ENCODE data around the gene MASP2.
"Not testable (repeated sequence)": the region's sequence is repeated elsewhere in the genome, so short reads cannot be mapped to it uniquely, and the experiment has no call there.

Gene MASP2

DNA sequence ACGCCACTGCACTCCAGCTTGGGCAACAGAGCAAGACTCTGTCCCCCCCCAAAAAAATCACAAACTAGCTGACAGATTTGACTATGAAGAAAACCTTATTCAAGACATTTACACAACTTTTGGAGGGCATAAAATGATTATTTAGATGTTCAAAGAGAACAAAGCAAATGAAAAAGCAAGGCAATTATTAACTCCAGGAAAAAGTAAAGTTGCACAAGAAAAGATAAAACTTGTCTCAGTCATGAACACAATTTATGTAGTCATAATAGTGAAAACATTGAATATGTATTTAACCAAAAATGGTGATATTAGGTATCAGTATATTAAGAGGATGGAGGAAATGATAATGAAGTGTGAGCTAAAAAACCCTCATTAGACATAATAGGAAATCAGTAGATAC is 46.5 kb downstream of the MASP2 start:
- Histone ChIP-seq H3K27ac (ENCODE audit: low read length) (no peak overlapping the region), H3K4me1 (ENCODE audit: control insufficient read depth, low read depth, low read length) (no peaks in the 10 kb centered on the region), H3K36me3 (ENCODE audit: control insufficient read depth, low read depth, low read length) (no peaks in the 10 kb centered on the region), H3K27me3 (ENCODE audit: control insufficient read depth, insufficient read depth, low read length) (no peaks in the 10 kb centered on the region), H3K9me3 (ENCODE audit: control insufficient read depth, low read depth, low read length) (no peaks in the 10 kb centered on the region), H3K9ac (ENCODE audit: low read length) (no peak overlapping the region), H3K4me3 (ENCODE audit: low read length) (no peak overlapping the region)

GRCh38 chr1:10996100-10996499 is 50.9 kb downstream of the MASP2 start:
- H3K4me1 ChIP-seq (ENCODE audit: control insufficient read depth, low read depth, low read length), result no peaks in the 10 kb centered on the region
- no peak overlapping the region for H3K27ac ChIP-seq (ENCODE audit: low read length)
- H3K36me3 ChIP-seq (ENCODE audit: control insufficient read depth, low read depth, low read length), result no peaks in the 10 kb centered on the region
- H3K9ac ChIP-seq (ENCODE audit: low read length), result no peak overlapping the region
- H3K9me3 ChIP-seq (ENCODE audit: control insufficient read depth, low read depth, low read length), result no peaks in the 10 kb centered on the region
- H3K27me3 ChIP-seq (ENCODE audit: control insufficient read depth, insufficient read depth, low read length), result no peaks in the 10 kb centered on the region
- no peak overlapping the region for H3K4me3 ChIP-seq (ENCODE audit: low read length)

DNA sequence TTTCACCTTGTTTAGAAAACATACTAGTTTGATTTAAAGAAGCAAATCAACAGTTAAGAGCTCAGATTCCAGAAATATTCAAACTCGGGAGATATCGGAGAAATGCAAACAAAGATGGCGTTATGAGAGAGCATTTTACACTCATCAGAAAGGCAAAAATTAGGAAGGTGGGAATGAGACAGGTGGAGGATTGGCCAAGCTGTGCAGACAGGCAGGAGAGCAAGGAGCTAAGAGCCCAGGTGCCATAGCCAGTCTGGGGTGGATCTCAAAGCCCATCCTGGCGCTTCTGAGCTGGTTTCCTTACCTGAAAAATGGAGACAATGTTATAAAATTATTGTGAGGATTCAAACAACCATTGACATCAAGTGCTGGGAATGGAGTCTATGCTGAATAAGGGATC is 54.2 kb downstream of the MASP2 start:
- Histone ChIP-seq H3K9ac (ENCODE audit: low read length) (no peak overlapping the region), H3K27me3 (ENCODE audit: control insufficient read depth, insufficient read depth, low read length) (no peaks in the 10 kb centered on the region), H3K27ac (ENCODE audit: low read length) (no peak overlapping the region), H3K4me3 (ENCODE audit: low read length) (no peak overlapping the region), H3K36me3 (ENCODE audit: control insufficient read depth, low read depth, low read length) (no peaks in the 10 kb centered on the region), H3K9me3 (ENCODE audit: control insufficient read depth, low read depth, low read length) (no peaks in the 10 kb centered on the region), H3K4me1 (ENCODE audit: control insufficient read depth, low read depth, low read length) (no peaks in the 10 kb centered on the region)

- not testable (repeated sequence) for H3K36me3 ChIP-seq (ENCODE audit: control insufficient read depth, low read depth, low read length); H3K9me3 ChIP-seq (ENCODE audit: control insufficient read depth, low read depth, low read length); H3K27me3 ChIP-seq (ENCODE audit: control insufficient read depth, insufficient read depth, low read length); H3K9ac ChIP-seq (ENCODE audit: low read length); H3K27ac ChIP-seq (ENCODE audit: low read length); H3K4me1 ChIP-seq (ENCODE audit: control insufficient read depth, low read depth, low read length); H3K4me3 ChIP-seq (ENCODE audit: low read length)
These were observed 55.0 kb downstream of the MASP2 start for GRCh38 chr1:10992004-10992403.

GRCh38 chr1:10990828-10991227 is 56.2 kb downstream of the MASP2 start:
- Histone ChIP-seq H3K9ac (ENCODE audit: low read length) (no peak overlapping the region), H3K27me3 (ENCODE audit: control insufficient read depth, insufficient read depth, low read length) (no peaks in the 10 kb centered on the region), H3K4me1 (ENCODE audit: control insufficient read depth, low read depth, low read length) (no peaks in the 10 kb centered on the region), H3K4me3 (ENCODE audit: low read length) (no peak overlapping the region), H3K27ac (ENCODE audit: low read length) (no peak overlapping the region), H3K9me3 (ENCODE audit: control insufficient read depth, low read depth, low read length) (no peaks in the 10 kb centered on the region), H3K36me3 (ENCODE audit: control insufficient read depth, low read depth, low read length) (no peaks in the 10 kb centered on the region)

DNA sequence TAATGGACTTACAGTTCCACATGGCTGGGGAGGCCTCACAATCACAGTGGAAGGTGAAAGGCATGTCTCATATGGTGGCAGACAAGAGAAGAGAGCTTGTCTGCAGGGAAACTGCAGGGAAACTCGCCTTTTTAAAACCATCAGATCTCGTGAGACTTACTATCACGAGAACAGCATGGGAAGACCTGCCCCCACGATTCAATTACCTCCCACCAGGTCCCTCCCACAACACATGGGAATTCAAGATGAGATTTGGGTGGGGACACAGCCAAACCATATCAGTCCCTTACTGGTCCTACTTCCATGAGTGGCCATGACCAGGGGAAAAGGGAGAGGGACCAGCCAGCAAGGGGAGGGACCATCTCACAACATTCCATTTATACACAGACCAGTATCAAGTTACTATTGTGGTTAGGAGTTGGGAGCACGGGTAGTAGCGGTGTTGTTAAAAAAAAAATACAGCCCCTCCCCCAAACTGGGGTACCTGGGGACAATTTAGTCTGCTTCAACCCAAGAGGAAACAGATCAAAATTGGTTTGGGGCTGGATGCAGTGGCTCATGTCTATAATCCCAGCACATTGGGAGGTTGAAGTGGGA is 57.0 kb downstream of the MASP2 start:
- H3K27ac ChIP-seq (ENCODE audit: low read length); H3K4me1 ChIP-seq (ENCODE audit: control insufficient read depth, low read depth, low read length); H3K9me3 ChIP-seq (ENCODE audit: control insufficient read depth, low read depth, low read length); H3K9ac ChIP-seq (ENCODE audit: low read length); H3K36me3 ChIP-seq (ENCODE audit: control insufficient read depth, low read depth, low read length); H3K4me3 ChIP-seq (ENCODE audit: low read length); H3K27me3 ChIP-seq (ENCODE audit: control insufficient read depth, insufficient read depth, low read length): not testable (repeated sequence)

DNA sequence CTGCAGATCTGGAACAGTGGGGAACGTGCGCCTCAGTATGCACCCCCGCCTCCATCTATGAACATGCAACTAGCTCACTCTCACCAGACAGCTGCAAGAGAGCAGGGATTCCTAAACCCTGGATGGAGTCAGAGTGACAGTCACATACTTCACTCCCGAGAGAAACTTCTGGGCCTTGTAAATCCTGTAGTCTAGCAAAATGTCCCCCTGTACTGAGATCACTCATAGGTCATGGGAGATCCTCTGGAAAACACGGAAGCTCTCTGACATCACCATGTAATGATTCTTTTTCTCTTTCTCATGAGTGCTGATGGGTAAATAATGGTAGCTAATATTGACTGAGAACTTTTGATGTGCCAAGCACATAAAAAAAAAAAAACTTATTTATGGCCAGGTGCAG is 57.9 kb downstream of the MASP2 start:
- Histone ChIP-seq H3K27ac (ENCODE audit: low read length) (no peak overlapping the region), H3K36me3 (ENCODE audit: control insufficient read depth, low read depth, low read length) (no peaks in the 10 kb centered on the region), H3K9ac (ENCODE audit: low read length) (no peak overlapping the region), H3K9me3 (ENCODE audit: control insufficient read depth, low read depth, low read length) (no peaks in the 10 kb centered on the region), H3K27me3 (ENCODE audit: control insufficient read depth, insufficient read depth, low read length) (no peaks in the 10 kb centered on the region), H3K4me1 (ENCODE audit: control insufficient read depth, low read depth, low read length) (no peaks in the 10 kb centered on the region), H3K4me3 (ENCODE audit: low read length) (no peak overlapping the region)

GRCh38 chr1:10987840-10988417 is 59.1 kb downstream of the MASP2 start:
- Histone ChIP-seq H3K9me3 (ENCODE audit: control insufficient read depth, low read depth, low read length) (no peaks in the 10 kb centered on the region), H3K36me3 (ENCODE audit: control insufficient read depth, low read depth, low read length) (no peaks in the 10 kb centered on the region), H3K4me1 (ENCODE audit: control insufficient read depth, low read depth, low read length) (no peaks in the 10 kb centered on the region), H3K27ac (ENCODE audit: low read length) (no peak overlapping the region), H3K4me3 (ENCODE audit: low read length) (no peak overlapping the region), H3K9ac (ENCODE audit: low read length) (no peak overlapping the region), H3K27me3 (ENCODE audit: control insufficient read depth, insufficient read depth, low read length) (no peaks in the 10 kb centered on the region)

DNA sequence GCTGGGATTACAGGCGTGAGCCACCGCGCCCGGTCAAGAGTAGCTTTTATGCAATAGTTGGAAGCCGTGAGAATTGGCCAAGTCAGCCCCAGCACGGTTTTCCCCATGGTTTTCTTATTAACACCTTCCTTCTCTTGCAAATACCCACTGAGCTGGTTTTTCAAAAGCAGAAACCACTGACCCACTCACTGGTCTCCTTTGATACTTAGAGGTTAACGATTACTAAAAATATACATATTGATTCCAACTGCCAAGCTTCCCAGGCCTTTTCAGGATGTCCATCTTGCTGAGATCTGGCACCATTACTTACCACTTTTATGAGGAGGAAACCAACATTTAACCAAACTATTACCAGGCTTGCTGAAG is 60.5 kb downstream of the MASP2 start:
- Histone ChIP-seq H3K4me3 (ENCODE audit: low read length) (no peak overlapping the region), H3K27me3 (ENCODE audit: control insufficient read depth, insufficient read depth, low read length) (no peaks in the 10 kb centered on the region), H3K27ac (ENCODE audit: low read length) (no peak overlapping the region), H3K9me3 (ENCODE audit: control insufficient read depth, low read depth, low read length) (no peaks in the 10 kb centered on the region), H3K36me3 (ENCODE audit: control insufficient read depth, low read depth, low read length) (no peaks in the 10 kb centered on the region), H3K4me1 (ENCODE audit: control insufficient read depth, low read depth, low read length) (peaks cover 8% of the 10 kb centered on the region), H3K9ac (ENCODE audit: low read length) (no peak overlapping the region)

- Histone ChIP-seq H3K4me3 (ENCODE audit: low read length) (peak overlapping the region; percentile 58), H3K9ac (ENCODE audit: low read length) (peak overlapping the region; percentile 57), H3K4me1 (ENCODE audit: control insufficient read depth, low read depth, low read length) (peaks cover 33% of the 10 kb centered on the region), H3K27ac (ENCODE audit: low read length) (peak overlapping the region; percentile 79), H3K36me3 (ENCODE audit: control insufficient read depth, low read depth, low read length) (no peaks in the 10 kb centered on the region), H3K27me3 (ENCODE audit: control insufficient read depth, insufficient read depth, low read length) (no peaks in the 10 kb centered on the region), H3K9me3 (ENCODE audit: control insufficient read depth, low read depth, low read length) (no peaks in the 10 kb centered on the region)
These were observed 66.0 kb downstream of the MASP2 start for GRCh38 chr1:10980841-10981727.

DNA sequence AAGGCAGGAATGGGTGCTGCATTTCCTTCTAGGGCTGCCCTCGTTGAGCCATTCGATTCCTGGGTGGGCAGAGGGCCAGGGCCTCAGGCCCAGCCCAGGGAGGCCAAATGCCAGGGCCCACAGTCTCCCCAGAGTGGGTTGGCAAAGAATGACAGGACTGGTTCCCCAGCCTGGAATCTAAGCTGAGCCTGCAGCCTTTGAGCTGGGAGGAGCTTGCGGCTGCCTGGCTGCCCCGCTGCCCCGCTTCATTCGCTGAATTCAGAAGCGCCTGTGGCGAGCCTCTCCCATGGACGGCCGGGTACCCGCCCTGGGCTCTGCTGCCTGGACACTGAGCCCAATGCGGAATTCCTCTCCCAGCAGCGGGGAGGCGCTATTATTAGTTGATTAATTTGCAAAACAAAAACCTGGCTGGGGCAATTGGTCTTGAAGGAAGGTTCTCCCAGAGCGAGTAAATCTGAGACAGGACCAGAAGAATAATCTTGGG is 66.9 kb downstream of the MASP2 start:
- H3K36me3 ChIP-seq (ENCODE audit: control insufficient read depth, low read depth, low read length), result no peaks in the 10 kb centered on the region
- H3K27ac ChIP-seq (ENCODE audit: low read length), result peak overlapping the region; percentile 79
- H3K9ac ChIP-seq (ENCODE audit: low read length), result peak overlapping the region; percentile 57
- H3K4me1 ChIP-seq (ENCODE audit: control insufficient read depth, low read depth, low read length), result peaks cover 36% of the 10 kb centered on the region
- no peaks in the 10 kb centered on the region for H3K27me3 ChIP-seq (ENCODE audit: control insufficient read depth, insufficient read depth, low read length)
- H3K9me3 ChIP-seq (ENCODE audit: control insufficient read depth, low read depth, low read length), result no peaks in the 10 kb centered on the region
- peak overlapping the region; percentile 58 for H3K4me3 ChIP-seq (ENCODE audit: low read length)

Measured in iPS-18a (cell line).